IPS-NIHi7 (cell line): Measurements from ENCODE around the gene C18orf63.
"Not testable (repeated sequence)": the region's sequence is repeated elsewhere in the genome, so short reads cannot be mapped to it uniquely, and the experiment has no call there.

Experiments used
- DNase-seq: peaks from one replicate; pipeline ENCODE4 v3.0.0; 2012; ENCODE audit warnings: mixed read lengths; ENCODE audit errors: extremely low spot score

Gene C18orf63

DNA sequence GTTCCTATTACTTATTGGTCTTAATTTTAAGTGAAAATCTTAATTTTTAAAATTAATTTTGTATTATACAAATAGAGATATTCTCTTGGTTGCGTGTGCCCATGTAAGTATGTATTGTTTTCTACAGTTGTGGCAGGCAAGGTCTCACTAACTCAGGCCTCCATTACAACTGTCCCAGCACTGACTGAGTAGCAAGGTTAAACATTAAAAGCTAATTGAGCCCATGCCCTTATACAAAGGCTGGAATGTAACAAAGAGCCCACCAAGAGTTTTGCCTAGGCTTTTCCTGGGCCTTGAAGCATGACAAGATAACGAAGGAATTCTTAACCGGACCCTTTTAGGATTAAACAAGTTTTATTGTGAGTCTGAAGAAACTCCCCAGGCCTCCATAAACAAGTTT lies 11.2 kb downstream of the C18orf63 start:
- DNase-seq, result not testable (repeated sequence)

DNA sequence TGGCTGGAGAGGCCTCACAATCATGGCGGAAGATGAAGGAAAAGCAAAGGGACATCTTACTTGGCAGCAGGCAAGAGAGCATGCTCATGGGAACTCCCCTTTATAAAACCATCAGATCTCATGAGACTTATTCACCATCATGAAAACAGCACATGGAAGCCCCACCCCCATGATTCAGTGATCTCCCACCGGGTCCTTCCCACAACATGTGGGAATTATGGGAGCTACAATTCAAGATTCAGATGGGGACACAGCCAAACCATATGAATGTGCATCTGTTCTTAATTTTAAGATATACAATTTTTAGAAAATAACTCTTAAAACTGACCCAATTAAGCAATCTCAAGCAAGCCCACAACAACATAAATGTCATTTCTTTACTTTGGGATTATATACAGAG lies 12.6 kb downstream of the C18orf63 start:
- DNase-seq, result no peak

- DNase-seq, result no peak
Observed at GRCh38 chr18:74329688-74330205, 14.1 kb downstream of the C18orf63 start.

DNA sequence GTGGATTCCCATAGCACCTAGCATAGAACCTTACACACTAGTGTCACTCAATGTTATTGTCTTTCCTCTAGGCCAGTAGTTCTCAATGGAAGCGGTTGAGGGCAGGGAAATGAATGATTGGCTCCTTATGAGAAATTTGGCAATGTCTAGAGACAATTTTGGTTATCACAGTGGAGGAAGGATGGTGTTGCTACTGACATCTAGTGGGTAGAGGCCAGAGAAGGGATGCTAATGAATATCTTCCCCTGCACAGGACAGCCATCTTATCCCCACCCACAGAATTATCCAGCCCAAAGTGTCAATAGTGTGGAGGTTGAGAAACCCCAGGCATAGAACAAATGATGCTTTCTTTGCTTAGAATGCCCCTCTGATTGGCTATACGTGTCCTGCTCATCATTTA lies 15.8 kb downstream of the C18orf63 start:
- DNase-seq, result peak; percentile 19

GRCh38 chr18:74333091-74333490 lies 17.5 kb downstream of the C18orf63 start:
- no peak for DNase-seq

- no peak for DNase-seq
Observed at GRCh38 chr18:74334242-74334893, 18.7 kb downstream of the C18orf63 start.

- no peak for DNase-seq
Observed at GRCh38 chr18:74336656-74337055, 21.0 kb downstream of the C18orf63 start.

DNA sequence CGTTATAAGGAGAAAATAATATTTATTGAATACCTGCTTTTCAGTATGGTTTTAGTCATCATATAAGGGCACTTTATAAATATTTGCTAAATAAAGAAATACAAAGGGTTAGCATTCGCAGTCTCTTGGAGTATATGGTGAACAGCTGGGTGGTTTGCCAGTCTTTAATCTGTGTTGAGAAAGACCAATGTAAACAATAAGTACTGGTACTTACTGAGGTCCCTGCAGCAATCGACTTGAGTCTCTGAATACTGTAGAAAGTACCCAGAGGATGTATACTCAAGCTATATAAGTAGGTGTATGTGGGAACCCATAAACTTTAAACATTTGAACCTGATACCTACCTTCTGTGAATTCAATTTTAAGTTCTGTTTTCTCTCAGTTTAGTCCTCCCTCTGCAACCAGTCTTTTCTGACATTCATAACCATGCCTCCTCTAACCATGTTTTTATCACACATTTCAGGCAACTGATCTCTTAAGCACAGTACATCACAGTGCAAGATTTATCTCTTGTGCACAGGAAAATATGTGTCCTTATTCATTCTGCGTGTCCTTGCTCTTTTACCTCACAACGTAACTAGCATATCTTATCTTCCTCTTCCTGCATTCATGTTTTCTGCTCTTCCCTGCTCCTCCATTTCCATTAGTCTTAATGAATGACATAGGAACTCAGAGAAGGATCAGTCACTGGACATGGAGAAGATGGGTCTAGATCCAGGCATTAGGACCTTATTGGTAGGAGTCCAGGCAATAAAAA lies 21.7 kb downstream of the C18orf63 start:
- no peak for DNase-seq

DNA sequence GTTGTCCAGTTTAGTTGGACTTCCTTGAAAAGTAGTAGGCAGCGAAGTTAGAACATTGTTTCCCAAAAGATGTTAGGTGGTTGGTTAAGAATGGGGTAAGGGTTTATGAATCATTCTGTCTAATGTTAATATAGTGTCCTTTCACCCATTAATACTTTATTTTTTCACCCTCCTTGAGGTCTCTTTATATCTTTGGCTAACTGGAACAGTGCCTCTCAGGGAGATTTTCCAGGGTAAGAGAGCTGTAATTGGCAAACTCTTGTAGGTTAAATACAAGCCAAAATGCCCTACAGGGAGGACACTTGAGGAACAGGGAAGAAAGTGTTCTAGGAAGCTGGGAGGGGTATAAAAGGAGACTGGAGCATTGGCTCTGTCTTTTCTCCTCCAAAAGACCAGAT lies 22.3 kb downstream of the C18orf63 start:
- no peak for DNase-seq

DNA sequence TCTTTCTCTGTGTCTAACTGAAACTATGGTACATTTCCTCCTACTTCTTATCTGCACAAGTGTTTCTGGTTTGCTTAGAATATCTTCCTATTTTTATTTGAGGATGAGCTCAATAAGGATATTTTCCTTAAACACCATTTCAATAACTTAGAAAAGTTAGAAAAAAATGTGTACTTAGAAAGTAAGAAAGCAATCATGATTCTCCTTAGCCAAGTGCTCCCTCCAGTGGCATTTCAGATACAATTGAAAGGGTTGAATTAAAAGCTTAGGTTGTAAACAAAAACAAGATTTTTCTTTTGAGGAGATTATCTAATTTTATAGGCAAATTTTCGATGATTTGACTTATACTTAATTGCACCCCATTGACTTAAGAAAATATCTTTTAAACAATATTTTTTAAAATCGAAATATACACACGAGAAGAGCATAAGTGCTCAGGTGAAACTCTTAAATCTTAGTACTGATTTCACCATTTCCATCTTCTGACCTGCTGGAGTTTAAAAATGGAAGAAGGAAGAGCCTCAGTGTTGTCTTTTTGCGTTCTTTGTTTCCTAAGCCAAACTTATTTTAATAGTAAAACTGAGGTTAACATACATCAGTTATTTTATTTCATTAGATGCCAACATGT lies 26.9 kb downstream of the C18orf63 start:
- DNase-seq, result no peak

GRCh38 chr18:74346206-74346605 lies 30.6 kb downstream of the C18orf63 start:
- DNase-seq, result no peak

DNA sequence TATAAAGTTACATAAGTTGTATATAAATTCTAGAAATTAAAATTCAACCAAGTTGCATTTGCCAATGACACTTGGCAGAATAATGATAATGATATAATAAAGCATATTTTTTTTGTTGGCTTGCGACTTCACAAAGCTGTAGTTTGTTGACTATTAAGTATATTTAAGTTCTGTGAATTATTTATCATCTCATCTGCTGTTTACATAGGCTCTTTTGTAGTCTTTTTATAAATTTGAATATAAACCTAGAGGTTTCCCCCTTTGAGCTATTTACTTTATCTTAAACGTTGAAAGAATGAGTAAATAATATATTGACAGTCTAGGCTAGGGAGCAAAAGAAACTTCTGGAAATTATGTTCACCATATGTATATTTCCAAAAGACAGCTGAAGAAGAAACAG lies 32.9 kb downstream of the C18orf63 start:
- DNase-seq, result no peak

- no peak for DNase-seq
Observed at GRCh38 chr18:74351354-74351753, 35.7 kb downstream of the C18orf63 start.

GRCh38 chr18:74353169-74353775 lies 37.6 kb downstream of the C18orf63 start:
- DNase-seq, result peak; percentile 73

DNA sequence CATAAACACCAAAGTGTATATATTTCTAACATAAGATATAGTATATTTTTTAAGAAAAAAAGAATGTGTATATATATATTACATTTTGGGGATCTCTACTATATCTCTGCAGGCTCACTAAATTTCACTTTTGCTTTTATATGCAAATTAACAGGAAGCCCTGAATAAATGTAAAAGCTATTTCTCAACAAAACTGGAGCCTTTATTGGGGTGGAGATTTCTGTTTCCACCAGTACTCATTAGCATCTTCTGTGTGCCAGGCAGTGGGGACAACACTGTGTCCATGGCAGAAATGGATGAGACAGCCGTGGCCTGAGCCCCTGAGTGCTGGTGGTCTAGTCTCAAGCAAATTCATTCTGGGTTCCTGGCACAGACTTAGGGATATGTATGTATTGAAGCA lies 41.3 kb downstream of the C18orf63 start:
- no peak for DNase-seq

DNA sequence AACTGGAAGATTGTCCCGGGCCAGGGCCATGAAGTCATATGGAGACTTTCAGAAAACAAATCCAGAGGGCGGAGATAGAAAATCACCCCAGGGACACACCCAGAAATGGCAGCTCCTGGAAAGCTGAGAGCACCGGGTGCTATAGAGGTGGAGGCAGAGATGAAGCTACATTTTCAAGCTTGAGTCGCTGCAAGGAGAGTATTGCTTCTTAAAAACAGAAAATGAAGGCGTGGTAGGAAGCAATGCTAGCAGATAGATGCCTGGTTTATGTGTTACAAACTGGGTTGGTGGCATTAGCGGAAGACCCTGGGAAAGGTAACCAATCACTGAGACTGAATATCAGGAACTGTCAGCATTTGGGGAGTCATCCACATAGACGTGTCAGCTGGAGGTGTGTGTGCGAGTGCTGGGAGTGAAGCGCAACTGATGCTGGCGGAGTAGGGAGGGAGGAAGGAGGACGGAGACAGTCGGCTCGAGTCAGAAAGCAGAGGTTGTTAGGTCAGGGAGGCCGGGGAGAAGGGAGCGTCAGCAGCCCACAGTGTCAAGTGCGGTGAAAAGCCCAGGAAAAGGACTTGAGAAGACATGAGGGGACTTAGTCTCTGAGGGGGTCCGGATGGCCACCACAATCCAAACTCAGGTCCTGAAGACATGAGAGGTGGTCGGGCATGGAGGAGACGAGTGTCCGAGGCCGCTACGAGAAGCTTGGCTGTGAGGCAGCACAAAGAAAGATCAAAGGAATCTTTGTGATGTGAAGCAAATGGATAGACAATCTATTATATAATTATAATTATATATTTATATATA lies 45.4 kb downstream of the C18orf63 start:
- no peak for DNase-seq

DNA sequence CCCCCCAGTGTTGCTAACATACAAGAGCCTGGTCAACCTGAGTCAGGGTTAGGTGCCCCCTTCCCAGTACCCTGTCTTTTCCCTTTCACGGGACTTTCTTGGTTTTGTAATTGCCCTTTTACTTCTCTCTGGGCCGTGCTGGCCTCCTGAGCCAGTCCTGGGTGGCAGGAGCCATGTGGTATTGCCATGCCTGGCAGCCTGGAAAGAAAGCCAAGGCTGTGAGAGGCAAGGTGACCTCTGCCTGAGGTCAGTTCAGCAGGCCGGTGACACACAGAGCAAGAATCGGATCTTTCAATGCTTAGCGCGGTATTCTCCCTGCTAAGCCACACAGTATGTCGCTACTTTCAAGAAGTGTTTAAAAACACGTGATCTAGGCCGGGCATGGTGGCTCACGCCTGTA lies 52.3 kb downstream of the C18orf63 start:
- DNase-seq, result no peak

- no peak for DNase-seq
Observed at GRCh38 chr18:74368901-74369705, 53.5 kb downstream of the C18orf63 start.

GRCh38 chr18:74370115-74370514 lies 54.5 kb downstream of the C18orf63 start:
- no peak for DNase-seq

DNA sequence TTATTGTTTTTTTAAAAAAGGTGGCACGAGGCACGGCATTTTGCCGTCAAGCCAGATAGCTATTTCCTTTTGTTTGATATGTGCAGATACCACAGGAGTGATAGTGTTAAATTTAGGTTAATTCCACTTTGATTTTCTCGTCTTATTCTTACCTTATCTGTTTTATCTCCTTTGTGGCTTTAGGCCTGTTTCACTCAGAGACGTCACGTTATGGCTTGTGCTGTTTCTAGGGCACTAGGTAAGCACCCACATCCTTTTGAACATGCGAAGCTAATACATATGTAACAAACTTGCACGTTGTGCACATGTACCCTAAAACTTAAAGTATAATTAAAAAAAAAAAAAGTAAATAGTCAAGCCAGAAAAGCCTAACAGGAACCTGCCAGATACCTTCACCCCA lies 57.8 kb downstream of the C18orf63 start:
- no peak for DNase-seq

DNA sequence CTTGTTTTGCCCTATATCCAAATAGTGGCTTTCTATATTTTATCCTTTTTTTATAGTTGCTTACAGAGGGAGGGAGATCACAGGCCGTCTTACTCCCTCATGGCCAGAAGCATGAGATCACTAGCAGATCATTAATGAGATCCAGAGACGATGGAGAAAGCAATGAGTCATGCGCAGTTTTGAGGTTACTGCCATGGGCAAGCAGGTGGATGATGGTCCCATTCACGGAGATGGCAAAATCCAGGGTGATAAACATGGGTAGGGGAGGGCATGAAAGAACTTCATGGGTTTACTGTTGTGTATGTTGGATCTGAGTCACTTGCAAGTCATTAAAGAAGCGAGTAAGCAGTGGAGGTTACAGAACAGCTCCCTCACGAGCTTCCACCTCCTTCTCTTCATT lies 60.4 kb downstream of the C18orf63 start:
- DNase-seq, result no peak
